Muscle of leg (tissue), 11 donors: Measurements from ENCODE around the gene PLD5. TPM values are rescaled to one million over a fixed set of nuclear protein-coding genes. Genes with fewer than 3 reads are reported as not detected.
A peak's percentile ranks its signal among the peaks of the same experiment; 100 is the strongest.

ENCODE experiments used
- DNase-seq: peaks from one replicate; pipeline ENCODE4 v3.0.0; 2013
- H3K27ac ChIP-seq: one replicate; pipeline ENCODE4 v1.5.1; 2013; ENCODE audit warnings: mild to moderate bottlenecking, low read length, control low read depth
- H3K27me3 ChIP-seq: one replicate; pipeline ENCODE4 v1.6.1; 2013; ENCODE audit warnings: low read length; ENCODE audit not compliant: control insufficient read depth, insufficient read depth
- H3K36me3 ChIP-seq: one replicate; pipeline ENCODE4 v1.6.1; 2013; ENCODE audit warnings: low read length; ENCODE audit not compliant: control insufficient read depth, insufficient read depth
- H3K4me1 ChIP-seq: one replicate; pipeline ENCODE4 v1.6.1; 2013; ENCODE audit warnings: low read length; ENCODE audit not compliant: control insufficient read depth, insufficient read depth
- H3K4me3 ChIP-seq: one replicate; pipeline ENCODE4 v1.5.1; 2013; ENCODE audit warnings: low read length, control low read depth
- H3K9me3 ChIP-seq: replicated peaks from 2 replicates; pipeline ENCODE4 v1.6.1; 2013; ENCODE audit warnings: low read depth, low read length; ENCODE audit not compliant: control insufficient read depth
- WGBS: methylation state at CpG from one replicate; pipeline ENCODE4 v1.1.5; 2013; ENCODE audit warnings: missing lambda C conversion rate; ENCODE audit not compliant: insufficient coverage; 5-methylcytosine and 5-hydroxymethylcytosine counted together
- polyA plus RNA-seq, 8 donors: library from polyadenylated mRNA; unstranded; fragments of 120-200 nt; gene quantifications; one replicate each; pipeline versions ENCODE4 v1.2.1 to v1.2.3, GENCODE V29; 2013; ENCODE audit warnings: inconsistent platforms in 1 of 8, low replicate concordance in 1 of 8; ENCODE audit not compliant: insufficient read length in 8 of 8, insufficient read depth in 1 of 8
- total RNA-seq: library from RNA; stranded (reverse); fragments of 120-200 nt; gene quantifications from one replicate; pipeline ENCODE4 v1.2.4, GENCODE V29; 2013

Gene PLD5
- total and polyA plus RNA-seq, 9 donors, result 0.56 to 1.9 (median 1.2) TPM

GRCh38 chr1:242206994-242207393 is 317.5 kb downstream of the PLD5 start:
- Histone ChIP-seq H3K4me3 (no peak overlapping the region), H3K27ac (no peak overlapping the region), H3K36me3 (no peaks in the 10 kb centered on the region), H3K4me1 (no peaks in the 10 kb centered on the region), H3K9me3 (no peaks in the 10 kb centered on the region), H3K27me3 (no peaks in the 10 kb centered on the region)
- DNase-seq, result no peak
- 95% methylated on average over 4 of the region's 4 CpGs for WGBS

- H3K9me3 ChIP-seq, result no peaks in the 10 kb centered on the region
- DNase-seq, result peak; percentile 21
- H3K27me3 ChIP-seq, result no peaks in the 10 kb centered on the region
- no peak overlapping the region for H3K27ac ChIP-seq
- 54% methylated on average over 2 of the region's 7 CpGs for WGBS
- no peaks in the 10 kb centered on the region for H3K4me1 ChIP-seq
- H3K4me3 ChIP-seq, result no peak overlapping the region
- H3K36me3 ChIP-seq, result no peaks in the 10 kb centered on the region
Observed at GRCh38 chr1:242205622-242206489, 318.6 kb downstream of the PLD5 start.

GRCh38 chr1:242203262-242203661 is 321.2 kb downstream of the PLD5 start:
- H3K9me3 ChIP-seq, result no peaks in the 10 kb centered on the region
- no peak overlapping the region for H3K27ac ChIP-seq
- H3K4me3 ChIP-seq, result no peak overlapping the region
- no peaks in the 10 kb centered on the region for H3K36me3 ChIP-seq
- H3K27me3 ChIP-seq, result no peaks in the 10 kb centered on the region
- DNase-seq, result no peak
- no peaks in the 10 kb centered on the region for H3K4me1 ChIP-seq
- WGBS, result 74% methylated on average over 4 of the region's 6 CpGs

GRCh38 chr1:242201090-242201489 is 323.4 kb downstream of the PLD5 start:
- 93% methylated on average over 2 of the region's 2 CpGs for WGBS
- DNase-seq, result no peak
- no peaks in the 10 kb centered on the region for H3K27me3 ChIP-seq

GRCh38 chr1:242199776-242200458 is 324.6 kb downstream of the PLD5 start:
- WGBS, result 58% methylated on average over 6 of the region's 8 CpGs
- no peak for DNase-seq
- H3K4me3 ChIP-seq, result no peak overlapping the region
- no peaks in the 10 kb centered on the region for H3K27me3 ChIP-seq
- H3K9me3 ChIP-seq, result no peaks in the 10 kb centered on the region
- no peak overlapping the region for H3K27ac ChIP-seq
- no peaks in the 10 kb centered on the region for H3K36me3 ChIP-seq
- no peaks in the 10 kb centered on the region for H3K4me1 ChIP-seq

More at GRCh38 chr1:242201090-242201489, 323.4 kb downstream of the PLD5 start:
- no peak overlapping the region for H3K27ac ChIP-seq
- H3K4me3 ChIP-seq, result no peak overlapping the region
- no peaks in the 10 kb centered on the region for H3K9me3 ChIP-seq
- H3K36me3 ChIP-seq, result no peaks in the 10 kb centered on the region
- H3K4me1 ChIP-seq, result no peaks in the 10 kb centered on the region

GRCh38 chr1:242197907-242198820 is 326.3 kb downstream of the PLD5 start:
- H3K27ac ChIP-seq, result no peak overlapping the region
- no peaks in the 10 kb centered on the region for H3K4me1 ChIP-seq
- 65% methylated on average over 3 of the region's 9 CpGs for WGBS
- no peak overlapping the region for H3K4me3 ChIP-seq
- no peaks in the 10 kb centered on the region for H3K36me3 ChIP-seq
- no peaks in the 10 kb centered on the region for H3K27me3 ChIP-seq
- DNase-seq, result peak; percentile 69
- no peaks in the 10 kb centered on the region for H3K9me3 ChIP-seq

GRCh38 chr1:242196914-242197313 is 327.6 kb downstream of the PLD5 start:
- no peak overlapping the region for H3K27ac ChIP-seq
- 87% methylated on average over 5 of the region's 5 CpGs for WGBS
- H3K4me1 ChIP-seq, result no peaks in the 10 kb centered on the region
- DNase-seq, result no peak
- no peaks in the 10 kb centered on the region for H3K36me3 ChIP-seq
- H3K9me3 ChIP-seq, result no peaks in the 10 kb centered on the region
- no peaks in the 10 kb centered on the region for H3K27me3 ChIP-seq
- no peak overlapping the region for H3K4me3 ChIP-seq

GRCh38 chr1:242196101-242196500 is 328.4 kb downstream of the PLD5 start:
- Histone ChIP-seq H3K4me3 (no peak overlapping the region), H3K9me3 (no peaks in the 10 kb centered on the region), H3K27ac (no peak overlapping the region), H3K27me3 (no peaks in the 10 kb centered on the region), H3K36me3 (no peaks in the 10 kb centered on the region), H3K4me1 (no peaks in the 10 kb centered on the region)
- no CpG with 5 or more reads among the region's 7 CpGs for WGBS
- no peak for DNase-seq

- H3K27ac ChIP-seq, result no peak overlapping the region
- no peaks in the 10 kb centered on the region for H3K27me3 ChIP-seq
- no peak for DNase-seq
- no peaks in the 10 kb centered on the region for H3K9me3 ChIP-seq
- WGBS, result no CpG with 5 or more reads among the region's 2 CpGs
- H3K36me3 ChIP-seq, result no peaks in the 10 kb centered on the region
- no peak overlapping the region for H3K4me3 ChIP-seq
- peaks cover 4% of the 10 kb centered on the region for H3K4me1 ChIP-seq
Observed at GRCh38 chr1:242189591-242189990, 334.9 kb downstream of the PLD5 start.

GRCh38 chr1:242187816-242188215 is 336.7 kb downstream of the PLD5 start:
- 73% methylated on average over 4 of the region's 5 CpGs for WGBS
- Histone ChIP-seq H3K27ac (no peak overlapping the region), H3K36me3 (no peaks in the 10 kb centered on the region), H3K9me3 (no peaks in the 10 kb centered on the region), H3K27me3 (no peaks in the 10 kb centered on the region), H3K4me1 (peaks cover 4% of the 10 kb centered on the region), H3K4me3 (no peak overlapping the region)
- DNase-seq, result no peak
